ENCODE data around the gene BAD. TPM values are rescaled to one million over a fixed set of nuclear protein-coding genes. Genes with fewer than 3 reads are reported as not detected.

Gene BAD
- total and polyA plus RNA-seq, 2 of the 13 experiments (the other 11 are each of a cell fraction or from before 2014, with no cell fraction given): 17.9 to 28.5 TPM

- peak overlapping the region; percentile 80 for H3K9ac ChIP-seq (ENCODE audit: insufficient read depth, low read depth, low read length)
- peak overlapping the region; percentile 75 for H3K27ac ChIP-seq (ENCODE audit: extremely low read length, insufficient read depth, low read length)
- FAIRE-seq: peak; percentile 18
- H3K4me3 ChIP-seq (replicated peaks in 1 of 3; ENCODE audit: insufficient read depth in 1 of 3, low read depth in 2 of 3, low read length in 3 of 3): peak overlapping the region; percentile 94 to 96 (median 95)
- peaks cover 64% of the 10 kb centered on the region for H3K4me1 ChIP-seq (ENCODE audit: insufficient read depth, low read length)
- ChIA-PET POLR2A (interaction anchor here (1.0 to 2.6 kb wide), 2 partner anchors 10 to 39 kb away, joined by 4 to 8 read pairs; partner anchors contain the start of gene FKBP2), CTCF (ENCODE audit: low intra/inter-chr PET ratio, low total read pairs) (no interaction called here)
- no peaks in the 10 kb centered on the region for H3K27me3 ChIP-seq (ENCODE audit: control insufficient read depth in 1 of 2, insufficient read depth in 2 of 2, low read length in 2 of 2)
- H3K9me3 ChIP-seq (ENCODE audit: low read length): no peaks in the 10 kb centered on the region
- H4K20me1 ChIP-seq (ENCODE audit: insufficient read depth, low read length): no peaks in the 10 kb centered on the region
- H3K79me2 ChIP-seq (ENCODE audit: insufficient read depth, low read length): peaks cover 3% of the 10 kb centered on the region
- H2AFZ ChIP-seq (ENCODE audit: low read length): no peak overlapping the region
- 13% methylated on average over 2 of the region's 8 CpGs for WGBS (ENCODE audit: low lambda C conversion rate)
- intact Hi-C loops (cut with micrococcal nuclease; ENCODE audit: unreplicated experiment) (no loop called here), in situ Hi-C loops (cut with HindIII; ENCODE audit: extremely low pct_ligation_motif_present, low pct_unique_long_range_greater_than_20kb) (no loop called here)
- TF ChIP-seq TEAD3 (CRISPR knock-in tag; optimal IDR thresholded peaks at IDR 0.05; ENCODE audit: borderline replicate concordance) (no peak), ZBTB8A (CRISPR knock-in tag; IDR thresholded peaks at IDR 0.05; ENCODE audit: borderline replicate concordance, low read depth) (no peak), KAT2B (IDR thresholded peaks at IDR 0.05; ENCODE audit: borderline replicate concordance, low read depth, low read length) (no peak), RXRB (CRISPR knock-in tag; IDR thresholded peaks at IDR 0.05; ENCODE audit: borderline replicate concordance) (no peak), HNRNPL (IDR thresholded peaks at IDR 0.05; ENCODE audit: low read depth, low read length) (no peak), NCOA5 (CRISPR knock-in tag; IDR thresholded peaks at IDR 0.05) (no peak), HMG20A (CRISPR knock-in tag; IDR thresholded peaks at IDR 0.05; ENCODE audit: borderline replicate concordance) (no peak), ZNF468 (CRISPR knock-in tag; IDR thresholded peaks at IDR 0.05) (no peak), HNF4A (CRISPR knock-in tag; IDR thresholded peaks at IDR 0.05) (no peak)
- no peak for ATAC-seq
- DNase-seq (ENCODE audit: low spot score): no peak
- no peaks in the 10 kb centered on the region for H3K36me3 ChIP-seq (replicated peaks in 1 of 2; ENCODE audit: control insufficient read depth in 1 of 2, insufficient read depth in 2 of 2, low read length in 2 of 2)
- BruUV-seq (replicated peaks): no TSS peak
- peak overlapping the region; percentile 88 for H3K4me2 ChIP-seq (ENCODE audit: low read depth, low read length)
These were observed 53.5 kb downstream of the BAD start for GRCh38 chr11:64230985-64231365.
